ENCODE results near the gene DYSF.

Gene DYSF

DNA sequence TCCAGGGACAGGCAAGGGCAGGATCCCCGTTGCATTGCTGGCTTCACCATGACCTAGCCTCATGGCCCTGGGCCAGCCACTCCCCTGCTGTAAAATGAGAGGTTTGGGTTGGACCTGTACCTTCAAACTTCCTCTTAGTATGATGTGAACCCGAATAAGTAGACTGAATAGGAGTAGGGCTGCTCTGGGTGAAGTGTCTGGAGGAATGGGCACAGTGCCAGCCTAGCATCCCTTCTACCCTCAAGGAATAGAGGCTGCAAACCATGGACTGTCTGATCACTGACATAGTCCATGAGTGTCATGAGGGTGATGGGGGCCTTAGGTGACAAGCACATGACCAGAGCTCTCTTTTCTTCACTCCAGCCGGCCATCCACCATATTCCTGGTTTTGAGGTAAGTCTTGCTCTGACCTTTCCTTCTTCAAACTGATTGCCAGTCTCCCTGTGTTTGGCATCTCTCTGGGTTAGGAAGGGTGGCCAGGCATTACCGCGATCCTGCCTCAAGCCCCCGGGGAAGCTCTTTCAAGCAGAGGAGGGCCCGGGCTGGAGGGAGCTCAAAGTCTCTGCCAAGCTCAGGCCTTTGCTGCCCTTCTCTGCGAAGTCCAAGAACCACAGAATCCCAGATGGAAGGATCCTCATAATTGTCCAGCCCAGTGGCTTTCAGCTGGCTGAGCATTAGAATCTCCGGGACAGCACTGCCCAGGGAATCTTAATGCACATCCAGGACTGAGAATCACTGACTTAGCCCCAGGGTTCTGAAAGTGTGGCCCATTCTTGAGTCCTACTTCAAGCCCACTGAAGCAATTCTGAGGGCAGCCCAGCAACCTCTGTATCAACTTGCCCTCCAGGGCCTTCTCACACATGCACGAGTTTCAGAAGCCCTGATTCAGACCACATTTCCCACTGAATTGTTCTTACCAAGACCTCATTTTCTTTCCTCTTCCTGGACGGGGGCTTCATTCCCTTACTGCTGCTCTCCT lies 148.1 kb downstream of the DYSF start:
- TF ChIP-seq EGR1 (IDR thresholded peaks at IDR 0.05) (no peak), ZBTB7A (IDR thresholded peaks at IDR 0.05; ENCODE audit: low read depth) (no peak), FOXM1 (IDR thresholded peaks at IDR 0.05; ENCODE audit: borderline replicate concordance, low read depth) (no peak), CEBPB (IDR thresholded peaks at IDR 0.05) (no peak), CREB1 (IDR thresholded peaks at IDR 0.05; ENCODE audit: low read depth) (no peak), YY1 (IDR thresholded peaks at IDR 0.05; ENCODE audit: low read depth) (no peak), EP300 (IDR thresholded peaks at IDR 0.05; ENCODE audit: borderline replicate concordance) (no peak), TEAD4 (IDR thresholded peaks at IDR 0.05) (no peak), NFIC (IDR thresholded peaks at IDR 0.05) (no peak), RAD21 (IDR thresholded peaks at IDR 0.05; ENCODE audit: low read depth) (no peak), TCF12 (IDR thresholded peaks at IDR 0.05; ENCODE audit: low read depth) (no peak), TAF1 (IDR thresholded peaks at IDR 0.05; ENCODE audit: low read depth) (no peak)
- TF ChIP-seq, protein P1, sequence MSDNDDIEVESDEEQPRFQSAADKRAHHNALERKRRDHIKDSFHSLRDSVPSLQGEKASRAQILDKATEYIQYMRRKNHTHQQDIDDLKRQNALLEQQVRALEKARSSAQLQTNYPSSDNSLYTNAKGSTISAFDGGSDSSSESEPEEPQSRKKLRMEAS (IDR thresholded peaks at IDR 0.05): no peak
- TF ChIP-seq, protein P2, sequence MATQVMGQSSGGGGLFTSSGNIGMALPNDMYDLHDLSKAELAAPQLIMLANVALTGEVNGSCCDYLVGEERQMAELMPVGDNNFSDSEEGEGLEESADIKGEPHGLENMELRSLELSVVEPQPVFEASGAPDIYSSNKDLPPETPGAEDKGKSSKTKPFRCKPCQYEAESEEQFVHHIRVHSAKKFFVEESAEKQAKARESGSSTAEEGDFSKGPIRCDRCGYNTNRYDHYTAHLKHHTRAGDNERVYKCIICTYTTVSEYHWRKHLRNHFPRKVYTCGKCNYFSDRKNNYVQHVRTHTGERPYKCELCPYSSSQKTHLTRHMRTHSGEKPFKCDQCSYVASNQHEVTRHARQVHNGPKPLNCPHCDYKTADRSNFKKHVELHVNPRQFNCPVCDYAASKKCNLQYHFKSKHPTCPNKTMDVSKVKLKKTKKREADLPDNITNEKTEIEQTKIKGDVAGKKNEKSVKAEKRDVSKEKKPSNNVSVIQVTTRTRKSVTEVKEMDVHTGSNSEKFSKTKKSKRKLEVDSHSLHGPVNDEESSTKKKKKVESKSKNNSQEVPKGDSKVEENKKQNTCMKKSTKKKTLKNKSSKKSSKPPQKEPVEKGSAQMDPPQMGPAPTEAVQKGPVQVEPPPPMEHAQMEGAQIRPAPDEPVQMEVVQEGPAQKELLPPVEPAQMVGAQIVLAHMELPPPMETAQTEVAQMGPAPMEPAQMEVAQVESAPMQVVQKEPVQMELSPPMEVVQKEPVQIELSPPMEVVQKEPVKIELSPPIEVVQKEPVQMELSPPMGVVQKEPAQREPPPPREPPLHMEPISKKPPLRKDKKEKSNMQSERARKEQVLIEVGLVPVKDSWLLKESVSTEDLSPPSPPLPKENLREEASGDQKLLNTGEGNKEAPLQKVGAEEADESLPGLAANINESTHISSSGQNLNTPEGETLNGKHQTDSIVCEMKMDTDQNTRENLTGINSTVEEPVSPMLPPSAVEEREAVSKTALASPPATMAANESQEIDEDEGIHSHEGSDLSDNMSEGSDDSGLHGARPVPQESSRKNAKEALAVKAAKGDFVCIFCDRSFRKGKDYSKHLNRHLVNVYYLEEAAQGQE (IDR thresholded peaks at IDR 0.05; ENCODE audit: low read depth): no peak
- TF ChIP-seq, protein P3, sequence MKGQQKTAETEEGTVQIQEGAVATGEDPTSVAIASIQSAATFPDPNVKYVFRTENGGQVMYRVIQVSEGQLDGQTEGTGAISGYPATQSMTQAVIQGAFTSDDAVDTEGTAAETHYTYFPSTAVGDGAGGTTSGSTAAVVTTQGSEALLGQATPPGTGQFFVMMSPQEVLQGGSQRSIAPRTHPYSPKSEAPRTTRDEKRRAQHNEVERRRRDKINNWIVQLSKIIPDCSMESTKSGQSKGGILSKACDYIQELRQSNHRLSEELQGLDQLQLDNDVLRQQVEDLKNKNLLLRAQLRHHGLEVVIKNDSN (IDR thresholded peaks at IDR 0.05): no peak

DNA sequence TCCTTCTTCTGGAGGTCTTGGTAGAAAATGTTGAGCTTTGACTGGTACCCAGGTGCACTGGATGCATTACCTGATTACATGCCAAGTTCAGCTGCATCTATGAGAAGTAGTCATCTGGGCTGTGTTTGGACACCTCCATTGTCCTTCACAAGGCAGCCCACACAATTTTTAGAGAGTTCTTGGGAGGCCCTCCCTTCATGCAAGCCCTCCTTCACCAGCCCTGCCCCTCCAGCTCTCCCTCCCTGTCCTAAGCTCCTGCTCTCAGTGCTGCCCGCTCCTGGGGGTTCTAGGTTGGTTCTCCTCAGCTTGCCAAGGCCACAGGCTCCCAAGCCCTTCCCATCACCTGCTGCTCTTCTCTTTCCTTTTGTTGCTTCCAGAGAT lies 148.7 kb downstream of the DYSF start:
- TF ChIP-seq, protein P3 (IDR thresholded peaks at IDR 0.05): no peak
- no peak for TF ChIP-seq TEAD4 (IDR thresholded peaks at IDR 0.05)
- no peak for TF ChIP-seq CREB1 (IDR thresholded peaks at IDR 0.05; ENCODE audit: low read depth)
- no peak for TF ChIP-seq ZBTB7A (IDR thresholded peaks at IDR 0.05; ENCODE audit: low read depth)
- TF ChIP-seq TAF1 (IDR thresholded peaks at IDR 0.05; ENCODE audit: low read depth): no peak
- no peak for TF ChIP-seq EP300 (IDR thresholded peaks at IDR 0.05; ENCODE audit: borderline replicate concordance)
- TF ChIP-seq, protein P2 (IDR thresholded peaks at IDR 0.05; ENCODE audit: low read depth): no peak
- no peak for TF ChIP-seq EGR1 (IDR thresholded peaks at IDR 0.05)

DNA sequence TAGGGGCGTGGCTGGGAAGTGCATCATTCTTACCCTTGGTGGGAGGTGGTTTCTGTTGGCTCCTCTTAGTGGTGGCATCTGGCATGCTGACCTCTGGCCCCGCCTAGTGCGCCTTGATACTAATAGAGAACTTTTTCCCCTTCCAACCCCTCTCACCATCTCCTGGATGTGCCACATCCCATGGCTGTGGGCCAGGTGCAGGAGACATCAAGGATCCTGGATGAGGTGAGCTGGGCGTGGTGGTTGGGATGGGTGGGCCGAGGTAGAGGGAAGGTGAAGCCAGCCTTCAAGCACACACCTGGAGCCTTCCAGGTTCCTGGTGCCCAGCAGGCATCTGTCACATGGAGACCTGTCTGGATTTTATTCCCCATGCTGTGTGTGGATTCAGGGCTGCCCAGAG lies 149.2 kb downstream of the DYSF start:
- TF ChIP-seq CEBPB (IDR thresholded peaks at IDR 0.05): no peak
- no peak for TF ChIP-seq RAD21 (IDR thresholded peaks at IDR 0.05; ENCODE audit: low read depth)
- TF ChIP-seq NFIC (IDR thresholded peaks at IDR 0.05): no peak
- no peak for TF ChIP-seq CREB1 (IDR thresholded peaks at IDR 0.05; ENCODE audit: low read depth)
- TF ChIP-seq FOXM1 (IDR thresholded peaks at IDR 0.05; ENCODE audit: borderline replicate concordance, low read depth): no peak
- TF ChIP-seq, protein P3 (IDR thresholded peaks at IDR 0.05): no peak
- TF ChIP-seq TEAD4 (IDR thresholded peaks at IDR 0.05): no peak
- TF ChIP-seq, protein P2 (IDR thresholded peaks at IDR 0.05; ENCODE audit: low read depth): no peak
- TF ChIP-seq TAF1 (IDR thresholded peaks at IDR 0.05; ENCODE audit: low read depth): no peak
- TF ChIP-seq YY1 (IDR thresholded peaks at IDR 0.05; ENCODE audit: low read depth): no peak
- TF ChIP-seq ZBTB7A (IDR thresholded peaks at IDR 0.05; ENCODE audit: low read depth): no peak
- no peak for TF ChIP-seq EP300 (IDR thresholded peaks at IDR 0.05; ENCODE audit: borderline replicate concordance)
